IMR-90 (cell line): Measurements from ENCODE around the gene SHROOM1.

Experiments used
- CEBPB ChIP-seq: IDR thresholded peaks from 2 replicates; pipeline ENCODE4 v1.6.1; 2012; ENCODE audit warnings: low read depth, low read length, improper control_type of control experiment
- CHD1 ChIP-seq: IDR thresholded peaks from 2 replicates; pipeline ENCODE4 v1.6.1; 2012; ENCODE audit warnings: low read depth, low read length, improper control_type of control experiment
- CTCF ChIP-seq: conservative IDR thresholded peaks from 2 replicates; pipeline ENCODE4 v1.5.1; 2012; ENCODE audit warnings: mild to moderate bottlenecking, low read depth, low read length, improper control_type of control experiment
- ELK1 ChIP-seq: fragments of 150-350 bp; IDR thresholded peaks from 2 replicates; pipeline ENCODE4 v1.6.1; 2016; ENCODE audit warnings: low read depth, mild to moderate bottlenecking, low read length, moderate library complexity, borderline replicate concordance
- POLR2A ChIP-seq: IDR thresholded peaks from 2 replicates; pipeline ENCODE4 v1.6.1; 2012; ENCODE audit warnings: mild to moderate bottlenecking, low read depth, low read length
- SMC3 ChIP-seq: fragments of 150-350 bp; IDR thresholded peaks from 2 replicates; pipeline ENCODE4 v1.6.1; 2016; ENCODE audit warnings: low read depth, mild to moderate bottlenecking, antibody characterized with exemption, low read length, moderate library complexity
- USF2 ChIP-seq: fragments of 150-350 bp; IDR thresholded peaks from 2 replicates; pipeline ENCODE4 v1.6.1; 2017; ENCODE audit warnings: mild to moderate bottlenecking, antibody characterized with exemption, low read length, low read depth

GRCh38 chr5:132788508-132788907, 41.9 kb downstream of the SHROOM1 start:
- TF ChIP-seq CTCF: no peak
- TF ChIP-seq CHD1: no peak
- TF ChIP-seq SMC3: no peak
- TF ChIP-seq USF2: no peak
- TF ChIP-seq CEBPB: no peak
- no peak for TF ChIP-seq ELK1
- TF ChIP-seq POLR2A: no peak
